NCI-H1417 treated with DMSO at 0.1 percent for 48 hours (cell line): Measurements from ENCODE around the gene HIGD1C.
"Not testable (repeated sequence)": the region's sequence is repeated elsewhere in the genome, so short reads cannot be mapped to it uniquely, and the experiment has no call there.

Source experiments
- DNase-seq: peaks from one replicate; lab custom pipeline; 2025; lab: John Stamatoyannopoulos, UW

HIGD1C gene

GRCh38 chr12:50933459-50934124, 18.8 kb upstream of the HIGD1C start:
- no peak for DNase-seq

GRCh38 chr12:50934371-50934851, 17.9 kb upstream of the HIGD1C start:
- no peak for DNase-seq

- DNase-seq, result no peak
Observed at GRCh38 chr12:50934981-50935807, 17.1 kb upstream of the HIGD1C start.

DNA sequence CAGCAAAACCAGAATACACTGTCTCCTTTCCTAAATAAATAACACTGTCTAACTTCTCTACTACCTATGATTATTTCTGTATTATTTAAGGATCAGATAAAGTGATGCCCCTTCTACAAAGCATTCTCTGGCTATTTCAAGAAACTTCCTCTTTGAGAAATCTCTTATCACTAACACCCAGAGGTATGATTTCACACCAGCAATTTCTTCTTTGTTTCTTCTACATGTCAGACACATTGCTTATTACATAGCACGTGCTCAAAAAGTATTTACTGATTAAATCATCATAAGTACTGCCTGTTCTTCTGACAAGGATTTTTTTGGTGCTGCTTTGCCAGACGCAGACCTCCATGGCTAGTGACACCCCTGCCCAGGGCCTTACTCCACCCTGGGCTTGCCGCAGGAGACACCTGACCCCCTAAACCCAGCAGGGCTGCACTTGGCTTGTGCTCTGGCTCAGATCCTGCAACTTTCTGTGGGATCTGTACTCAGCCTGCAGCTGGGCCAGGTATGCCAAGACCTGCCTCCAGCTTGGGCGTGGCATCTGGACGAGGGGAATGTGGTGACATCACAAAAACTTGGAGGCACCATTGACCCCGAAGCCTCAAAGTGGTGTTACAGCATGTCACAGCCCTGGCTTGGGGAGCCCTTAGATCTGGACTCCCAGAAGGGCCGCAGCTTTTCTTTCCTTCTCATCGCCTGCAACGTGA, 15.4 kb upstream of the HIGD1C start:
- no peak for DNase-seq

DNA sequence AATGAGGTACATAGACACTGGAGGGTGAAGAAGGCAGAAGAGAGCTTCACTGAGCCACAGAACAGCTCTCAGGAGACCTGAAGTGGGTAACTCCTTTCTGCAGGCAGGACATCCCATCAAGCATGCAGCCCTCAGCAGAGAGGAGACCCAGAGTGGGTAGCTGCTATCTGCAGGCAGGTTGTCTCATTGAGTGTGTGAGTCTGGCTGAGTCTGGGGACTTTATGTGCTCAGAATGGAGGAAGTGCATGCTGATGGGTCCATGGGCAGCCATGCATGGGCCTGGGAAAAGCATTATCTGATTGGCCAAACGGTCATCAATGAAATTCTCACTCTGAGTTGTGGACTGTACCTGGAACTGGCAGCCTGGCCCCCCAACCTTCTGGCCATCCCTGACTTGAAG, 14.7 kb upstream of the HIGD1C start:
- DNase-seq, result no peak

- no peak for DNase-seq
Observed at GRCh38 chr12:50947933-50948626, 4.3 kb upstream of the HIGD1C start.

- DNase-seq, result no peak
Observed at GRCh38 chr12:50948798-50949197, 3.5 kb upstream of the HIGD1C start.

- DNase-seq, result no peak
Observed at GRCh38 chr12:50949801-50950302, 2.5 kb upstream of the HIGD1C start.

DNA sequence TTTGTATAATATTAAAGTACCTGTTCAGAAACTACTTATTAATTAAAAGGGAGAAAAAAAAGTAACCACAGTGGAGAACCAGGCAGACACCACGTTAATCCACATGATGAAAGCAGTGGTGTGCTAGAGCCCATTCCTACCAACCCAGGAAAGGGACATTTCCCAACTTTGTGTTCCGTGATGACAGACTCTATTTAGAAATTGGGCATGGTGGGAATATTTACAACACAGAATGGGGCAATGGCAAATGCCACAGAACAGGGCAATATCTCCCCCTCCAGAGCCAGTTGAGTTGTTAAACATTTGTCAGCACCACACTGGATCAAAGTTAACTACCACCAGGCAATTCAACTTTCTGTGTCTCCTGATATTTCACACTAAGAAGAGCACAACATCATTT, 1.2 kb upstream of the HIGD1C start:
- no peak for DNase-seq

DNA sequence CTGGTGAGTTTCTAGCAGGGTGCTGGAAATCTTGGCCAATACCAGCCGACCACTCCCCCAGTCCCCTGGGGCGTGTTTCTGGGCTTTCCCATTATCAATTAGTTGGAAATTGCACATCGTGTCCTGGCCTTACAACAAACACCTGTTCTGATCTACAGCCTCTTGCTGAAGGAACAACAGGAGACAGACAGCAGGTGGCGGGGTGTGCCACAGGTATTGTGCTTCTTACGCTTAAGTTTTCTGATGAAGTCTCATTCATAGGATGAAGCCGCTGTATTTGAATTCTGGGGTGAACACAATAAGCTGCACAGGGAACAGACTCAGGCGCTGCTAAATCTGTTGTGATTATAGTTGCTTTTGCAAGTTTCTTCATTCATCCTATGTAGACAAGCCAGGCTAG, 703 bp downstream of the HIGD1C start:
- peak; percentile 13 for DNase-seq

DNA sequence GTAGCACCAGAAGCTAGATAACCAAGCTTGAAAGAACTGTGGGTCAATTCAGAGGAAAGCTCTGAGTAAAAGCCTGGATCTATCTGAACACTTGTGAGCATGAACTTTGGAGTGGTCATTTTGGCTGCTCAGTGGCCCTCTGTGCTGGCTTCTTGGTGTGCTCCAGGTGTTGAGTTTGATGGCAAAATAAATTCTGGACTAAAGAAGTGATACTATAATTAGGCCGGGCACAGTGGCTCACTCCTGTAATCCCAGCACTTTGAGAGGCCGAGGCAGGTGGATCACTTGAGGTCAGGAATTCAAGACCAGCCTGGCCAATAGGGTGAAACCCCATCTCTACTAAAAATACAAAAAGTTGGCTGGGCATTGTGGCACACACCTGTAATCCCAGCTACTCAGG, 2.4 kb downstream of the HIGD1C start:
- not testable (repeated sequence) for DNase-seq

GRCh38 chr12:50955288-50955687, 2.9 kb downstream of the HIGD1C start:
- DNase-seq, result no peak

GRCh38 chr12:50955697-50956096, 3.4 kb downstream of the HIGD1C start:
- no peak for DNase-seq

DNA sequence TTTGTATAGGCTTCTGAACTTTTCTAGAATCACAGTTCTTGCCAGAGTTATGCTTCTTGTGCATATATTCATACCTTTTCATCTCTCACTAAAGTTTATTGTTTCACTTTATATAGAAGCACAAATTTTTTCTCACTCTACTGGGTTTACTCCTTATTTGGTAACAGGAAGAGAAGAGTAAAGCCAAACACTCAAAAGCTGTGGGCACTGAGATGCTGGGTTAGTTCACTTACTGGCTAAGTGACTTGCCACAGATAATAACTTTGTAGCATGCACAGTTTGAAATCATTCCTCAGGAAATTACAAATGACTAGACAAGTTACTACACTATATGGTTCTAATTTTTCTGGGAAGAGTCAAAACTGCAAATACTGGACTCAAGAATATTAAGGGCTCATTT, 7.8 kb downstream of the HIGD1C start:
- no peak for DNase-seq

DNA sequence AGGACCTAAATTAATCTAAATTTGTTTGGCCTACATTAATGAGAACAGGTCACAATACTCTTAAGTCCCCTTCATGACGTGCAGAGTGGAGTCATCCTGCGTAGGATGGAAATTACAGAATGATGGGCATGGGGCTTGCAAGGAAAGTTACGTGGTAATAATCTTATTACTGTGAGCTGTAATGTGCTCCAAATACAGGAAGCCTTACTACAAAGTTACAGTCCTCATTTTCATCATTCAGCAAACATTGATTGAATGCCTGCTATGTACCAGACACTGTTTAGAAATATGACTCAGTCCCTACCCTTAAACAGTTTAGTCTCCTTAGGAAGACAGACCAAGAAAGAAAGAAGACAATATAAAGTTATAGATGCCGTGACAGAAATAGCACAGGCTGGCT, 9.4 kb downstream of the HIGD1C start:
- DNase-seq, result no peak

GRCh38 chr12:50964432-50964831, 12.1 kb downstream of the HIGD1C start:
- DNase-seq, result no peak

- DNase-seq, result no peak
Observed at GRCh38 chr12:50971946-50972345, 19.6 kb downstream of the HIGD1C start.

GRCh38 chr12:50979369-50980052, 27.2 kb downstream of the HIGD1C start:
- no peak for DNase-seq

GRCh38 chr12:50980545-50980944, 28.2 kb downstream of the HIGD1C start:
- no peak for DNase-seq

GRCh38 chr12:50981319-50982239, 29.2 kb downstream of the HIGD1C start:
- DNase-seq, result no peak
